NCI-H2107 treated with DMSO at 0.1 percent for 48 hours (cell line): Measurements from ENCODE around the gene C4BPB.
A peak's percentile ranks its signal among the peaks of the same experiment; 100 is the strongest.
"Not testable (repeated sequence)": the region's sequence is repeated elsewhere in the genome, so short reads cannot be mapped to it uniquely, and the experiment has no call there.

ENCODE experiments used
- DNase-seq: peaks from one replicate; lab custom pipeline; 2025; ENCODE audit not compliant: unreplicated experiment; lab: John Stamatoyannopoulos, UW

Gene C4BPB

GRCh38 chr1:207088701-207089626 is at the start of gene C4BPB:
Gene C4BPB, plus strand, starts transcription at chr1:207088860. Its CDS starts 672 bp downstream, at chr1:207089532.
- no peak for DNase-seq

GRCh38 chr1:207039380-207040180 is 49.1 kb upstream of the C4BPB start:
- DNase-seq: no peak

- no peak for DNase-seq
These were observed 48.5 kb upstream of the C4BPB start for GRCh38 chr1:207040181-207040533.

GRCh38 chr1:207041397-207041796 is 47.3 kb upstream of the C4BPB start:
- DNase-seq: not testable (repeated sequence)

- DNase-seq: no peak
These were observed 43.2 kb upstream of the C4BPB start for GRCh38 chr1:207045453-207045852.

- no peak for DNase-seq
These were observed 41.2 kb upstream of the C4BPB start for GRCh38 chr1:207047505-207047904.

GRCh38 chr1:207048041-207048440 is 40.6 kb upstream of the C4BPB start:
- DNase-seq: no peak

- no peak for DNase-seq
These were observed 39.6 kb upstream of the C4BPB start for GRCh38 chr1:207049054-207049453.

GRCh38 chr1:207049514-207049913 is 39.1 kb upstream of the C4BPB start:
- no peak for DNase-seq

- peak; percentile 45 for DNase-seq
These were observed 38.7 kb upstream of the C4BPB start for GRCh38 chr1:207049974-207050391.

GRCh38 chr1:207050480-207051190 is 38.0 kb upstream of the C4BPB start:
- DNase-seq: peak; percentile 85

GRCh38 chr1:207051191-207051943 is 37.3 kb upstream of the C4BPB start, which contains the start of gene YOD1:
Gene YOD1, minus strand, starts transcription at chr1:207051208. Its CDS starts 178 bp downstream, at chr1:207051030.
- peak; percentile 90 for DNase-seq

- DNase-seq: peak; percentile 99
These were observed 35.5 kb upstream of the C4BPB start, which contains the start of gene PFKFB2 for GRCh38 chr1:207052911-207053769. Gene PFKFB2, plus strand, starts transcription at chr1:207053275. Its CDS starts 1,443 bp downstream, at chr1:207054718.

GRCh38 chr1:207054491-207054890 is 34.2 kb upstream of the C4BPB start:
- peak; percentile 38 for DNase-seq

- no peak for DNase-seq
These were observed 33.2 kb upstream of the C4BPB start for GRCh38 chr1:207055386-207056001.

GRCh38 chr1:207056673-207057072 is 32.0 kb upstream of the C4BPB start:
- peak; percentile 60 for DNase-seq

- peak; percentile 69 for DNase-seq
These were observed 30.4 kb upstream of the C4BPB start for GRCh38 chr1:207058252-207058651.

GRCh38 chr1:207058878-207059867 is 29.5 kb upstream of the C4BPB start:
- DNase-seq: peak; percentile 100
